ENCODE measurements around the gene CAPN8.
A peak's percentile ranks its signal among the peaks of the same experiment; 100 is the strongest.

CAPN8 gene

DNA sequence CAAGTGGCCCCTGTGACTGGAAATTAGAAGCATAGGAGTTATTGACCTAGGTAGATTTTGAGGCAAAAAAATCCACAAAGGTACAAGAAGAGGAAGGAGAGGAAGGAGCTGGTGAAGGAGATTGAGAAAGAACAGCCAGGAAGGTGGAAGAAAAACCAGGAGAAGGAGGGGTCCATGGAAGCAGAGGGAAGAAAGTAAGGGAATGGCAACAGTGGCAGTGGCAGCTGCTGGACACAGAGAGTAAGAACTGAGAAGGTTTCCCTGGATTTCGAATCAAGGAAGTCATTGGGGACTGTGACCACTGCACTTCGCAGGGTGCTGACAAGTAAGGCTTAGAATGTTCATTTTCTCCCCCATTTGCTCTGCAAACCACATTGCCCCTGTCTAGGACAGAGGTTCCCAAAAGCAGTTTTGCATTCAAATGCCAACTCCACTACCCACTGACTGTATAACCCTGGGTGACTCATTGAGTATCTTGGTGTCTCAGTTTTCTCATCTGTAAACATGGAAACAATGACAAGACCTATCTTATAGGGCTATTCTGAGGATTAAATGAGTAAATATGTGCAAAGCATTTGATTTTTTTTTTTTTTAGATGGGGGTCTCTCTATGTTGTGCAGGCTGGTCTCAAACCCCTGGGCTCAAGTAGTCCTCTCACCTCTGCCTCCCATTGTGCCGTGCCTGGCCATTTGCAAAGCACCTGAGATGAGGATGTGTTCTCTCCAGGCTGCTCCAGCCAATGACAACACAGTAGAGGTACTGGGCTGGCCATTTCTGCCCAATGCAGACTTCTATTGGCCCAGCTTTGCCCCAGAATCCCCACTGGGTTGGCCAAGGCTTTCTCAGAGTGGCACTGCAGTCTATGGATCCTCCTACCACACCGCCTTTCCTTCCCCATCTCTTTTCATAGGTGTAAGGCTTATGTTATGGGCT lies 37.5 kb upstream of the CAPN8 start:
- no peak for DNase-seq (ENCODE audit: low spot score)

DNA sequence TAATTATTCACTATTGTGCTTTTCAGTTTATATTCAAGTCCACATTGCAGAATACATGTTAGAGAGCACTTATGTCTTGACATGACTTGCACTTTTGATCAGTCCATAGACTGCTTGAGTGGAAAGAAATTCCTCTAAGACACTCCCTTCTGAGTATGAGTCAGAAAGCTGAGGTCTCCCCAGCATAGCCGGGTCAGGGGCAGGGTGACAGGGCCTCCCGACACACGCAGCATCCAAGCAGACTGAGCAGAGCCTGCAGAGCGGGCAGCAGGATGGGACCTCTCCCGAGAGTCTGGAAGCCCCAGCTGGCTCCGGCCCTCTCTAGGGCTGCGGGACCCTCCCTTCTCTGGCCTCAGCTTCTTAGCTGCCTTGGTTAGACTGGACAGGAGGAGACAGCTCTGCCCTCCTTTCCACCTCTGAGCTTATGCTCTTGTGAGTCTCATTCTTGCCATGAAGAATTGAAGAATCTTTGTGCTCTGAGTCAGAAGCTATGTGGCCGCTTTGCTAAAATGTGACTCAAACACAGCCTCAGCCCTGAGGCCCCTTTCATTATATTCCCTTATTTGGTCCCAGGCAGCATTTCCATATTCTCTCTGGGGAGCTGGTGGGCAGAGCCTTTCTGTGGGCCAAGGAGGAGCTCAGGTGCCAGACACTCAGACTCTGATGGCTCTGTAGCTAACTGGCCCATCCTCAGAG lies 35.6 kb upstream of the CAPN8 start:
- no peak for DNase-seq (ENCODE audit: low spot score)

DNA sequence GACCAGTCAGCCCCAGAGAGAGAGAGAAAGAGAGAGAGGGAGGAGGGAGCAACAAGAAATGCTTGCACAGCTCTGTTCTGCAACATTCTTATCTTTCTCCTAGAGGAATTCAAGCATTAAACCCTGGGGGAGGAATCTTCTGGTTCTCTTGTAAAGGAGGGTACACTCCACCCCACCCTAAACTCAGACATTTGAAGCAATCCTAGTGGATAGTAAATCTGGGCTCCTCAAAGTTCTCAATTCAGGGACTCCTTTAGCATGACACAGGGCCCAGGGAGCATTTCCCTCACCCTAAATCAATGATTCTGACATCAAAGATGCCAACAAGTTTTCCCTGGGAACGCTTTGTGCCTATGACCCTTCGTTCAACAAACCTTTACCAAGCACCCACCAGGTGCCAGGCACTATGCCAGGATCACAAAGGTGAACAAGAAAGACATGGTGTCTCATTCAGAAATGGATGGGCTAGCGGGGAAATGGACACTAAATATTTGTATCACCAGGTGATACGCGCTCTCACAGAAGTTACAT lies 35.0 kb upstream of the CAPN8 start:
- no peak for DNase-seq (ENCODE audit: low spot score)

DNA sequence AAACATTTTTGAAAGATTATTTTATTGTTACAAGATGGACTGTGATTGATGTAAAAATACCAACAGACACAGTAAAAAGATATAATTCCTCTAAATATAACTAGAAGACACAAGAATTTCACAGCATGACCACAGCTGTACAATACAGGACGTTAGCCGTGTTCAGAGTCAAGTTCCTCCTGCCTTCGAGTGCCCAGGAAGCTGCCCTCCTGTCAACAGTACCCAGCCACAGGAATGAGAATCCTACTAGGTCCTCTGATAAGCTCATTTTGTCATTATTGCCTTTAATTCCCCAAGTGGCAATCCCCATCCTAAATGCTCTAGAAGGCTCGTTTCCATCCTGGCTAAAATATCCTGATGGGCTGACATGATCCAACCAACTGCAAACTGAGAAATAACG lies 30.4 kb upstream of the CAPN8 start:
- DNase-seq (ENCODE audit: low spot score), result no peak

DNA sequence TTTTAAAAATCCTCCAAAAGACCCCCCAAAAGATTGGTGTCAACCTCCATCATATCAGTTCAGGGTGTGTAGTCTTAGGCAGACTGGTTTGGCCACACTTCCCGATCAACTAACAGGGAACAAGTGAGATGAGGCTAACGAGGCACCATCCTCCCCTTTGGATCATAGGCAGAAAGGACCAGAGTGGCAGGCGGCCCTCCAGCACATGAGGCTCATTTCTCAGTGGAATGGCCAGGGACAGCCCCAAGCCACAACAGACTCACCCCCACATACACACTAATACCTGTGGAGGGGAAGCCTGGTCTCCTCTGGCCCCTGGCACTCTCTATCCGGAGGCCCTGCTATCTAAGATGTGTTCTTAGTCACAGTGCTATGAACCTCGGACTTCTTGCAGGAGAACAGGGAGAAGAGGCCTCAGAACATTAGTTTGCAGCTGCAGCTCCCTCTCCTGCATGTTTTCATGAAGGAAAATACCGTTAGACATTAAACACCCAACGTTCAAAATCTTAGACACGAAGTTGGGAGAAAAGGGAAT lies 29.6 kb upstream of the CAPN8 start:
- no peak for DNase-seq (ENCODE audit: low spot score)

DNA sequence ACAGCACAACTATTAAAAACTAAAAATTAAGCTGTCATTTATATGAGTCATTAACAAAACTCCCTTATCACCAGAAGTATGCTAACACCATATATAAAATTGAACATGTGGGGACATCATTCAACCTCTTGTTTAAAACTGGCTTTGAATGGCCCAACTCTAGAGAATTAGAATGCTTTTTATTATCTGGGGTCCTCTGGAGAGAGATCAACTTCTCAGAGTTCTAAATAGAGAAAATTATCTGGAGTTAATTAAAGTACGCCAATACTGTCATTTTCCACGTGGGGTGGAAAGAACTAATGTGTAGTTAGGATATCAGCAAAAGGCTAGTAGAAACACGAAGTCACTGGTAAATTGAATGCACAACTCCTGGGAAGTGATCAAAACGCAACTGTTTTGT lies 25.6 kb upstream of the CAPN8 start:
- no peak for DNase-seq (ENCODE audit: low spot score)

DNA sequence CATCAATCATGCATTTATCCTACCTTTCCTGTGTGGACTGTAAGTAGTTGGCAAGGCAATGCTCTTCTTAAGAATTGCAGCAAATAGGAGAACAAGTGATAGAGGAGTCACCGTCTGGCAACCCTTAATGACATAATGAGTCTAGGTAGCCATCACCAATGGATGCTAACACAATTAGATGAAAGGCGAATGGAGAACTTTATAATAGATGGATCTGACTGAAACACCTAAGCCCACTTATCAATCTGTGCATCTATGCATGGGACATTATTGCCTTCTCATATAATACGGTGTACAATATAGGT lies 18.9 kb upstream of the CAPN8 start:
- DNase-seq (ENCODE audit: low spot score), result no peak

DNA sequence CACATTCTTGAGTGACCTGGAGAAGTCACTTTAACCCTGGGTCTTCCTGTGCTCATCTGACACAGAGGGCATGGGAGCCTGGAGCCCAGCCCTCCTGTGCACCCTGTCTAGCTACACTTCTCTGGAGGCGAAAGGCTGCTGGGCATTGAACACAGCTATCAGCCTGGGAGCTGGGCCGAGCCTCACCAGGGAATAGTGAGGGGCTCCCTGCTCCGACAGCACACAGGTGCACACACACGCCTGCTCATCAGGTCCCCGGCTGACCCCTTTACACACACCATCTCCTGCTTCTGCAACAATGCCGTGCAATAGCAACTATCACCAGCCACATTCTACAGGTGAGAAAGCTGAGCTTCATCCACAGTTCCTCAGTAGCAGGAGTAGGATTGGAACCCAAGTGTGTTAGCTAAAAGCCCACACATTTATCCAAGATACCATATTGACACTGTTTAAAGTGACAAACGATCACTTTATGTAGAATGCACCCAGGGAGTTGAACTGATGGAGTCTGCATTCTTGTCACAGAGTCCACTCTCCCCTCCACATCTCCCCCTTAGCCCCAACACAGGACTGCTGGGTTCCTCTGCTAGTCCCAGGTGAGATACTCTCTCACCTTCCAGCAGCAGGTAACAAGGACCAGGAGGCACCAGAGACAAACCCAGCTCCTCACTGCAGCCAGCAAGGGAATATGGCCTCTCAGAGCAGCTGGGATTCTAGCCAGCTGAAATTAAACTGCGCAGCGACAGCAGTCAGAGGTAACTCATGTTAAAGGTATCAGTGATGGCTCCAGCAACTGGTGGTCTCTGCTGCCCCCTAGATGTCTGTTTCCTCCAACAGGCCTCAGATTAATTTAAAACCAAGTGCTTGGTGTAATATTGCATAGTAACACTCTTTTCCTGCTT lies 18.3 kb upstream of the CAPN8 start:
- DNase-seq (ENCODE audit: low spot score), result peak; percentile 36

DNA sequence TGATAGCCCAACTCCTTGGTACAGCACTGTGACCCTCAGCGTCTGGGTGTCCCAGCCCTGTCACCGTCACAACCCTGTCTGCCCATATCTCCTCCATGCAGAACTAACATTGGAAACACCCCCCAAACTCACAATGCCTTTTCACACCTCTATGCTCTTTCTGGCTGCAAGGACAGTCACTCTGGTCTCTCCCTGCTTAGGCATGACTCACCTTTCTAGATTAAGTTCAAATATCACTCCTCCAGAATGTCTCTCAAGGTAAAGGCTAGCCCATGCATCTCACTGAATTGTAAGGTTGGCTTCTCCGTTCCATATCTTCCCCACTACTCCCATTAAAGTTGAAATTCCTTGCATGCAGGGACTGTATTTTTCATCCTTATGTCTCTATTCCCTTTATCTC lies 17.0 kb upstream of the CAPN8 start:
- DNase-seq (ENCODE audit: low spot score), result no peak

DNA sequence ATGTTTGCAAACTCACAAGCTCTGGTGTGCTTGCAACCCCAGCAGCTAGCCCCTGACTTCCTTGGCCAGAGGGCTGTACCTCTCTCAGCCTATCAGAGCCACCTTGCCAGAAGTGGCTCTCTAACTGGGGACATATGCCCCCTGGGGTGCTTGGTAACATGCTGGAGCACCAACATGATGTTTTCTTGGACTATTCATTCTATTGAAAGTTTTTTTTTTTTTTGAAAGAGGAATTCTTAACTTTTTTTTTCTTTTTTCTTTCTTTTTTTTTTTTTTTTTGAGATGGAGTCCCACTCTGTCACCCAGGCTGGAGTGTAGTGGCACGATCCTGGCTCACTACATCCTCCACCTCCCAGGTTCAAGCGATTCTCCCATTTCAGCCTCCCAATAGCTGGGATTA lies 14.7 kb upstream of the CAPN8 start:
- no peak for DNase-seq (ENCODE audit: low spot score)

DNA sequence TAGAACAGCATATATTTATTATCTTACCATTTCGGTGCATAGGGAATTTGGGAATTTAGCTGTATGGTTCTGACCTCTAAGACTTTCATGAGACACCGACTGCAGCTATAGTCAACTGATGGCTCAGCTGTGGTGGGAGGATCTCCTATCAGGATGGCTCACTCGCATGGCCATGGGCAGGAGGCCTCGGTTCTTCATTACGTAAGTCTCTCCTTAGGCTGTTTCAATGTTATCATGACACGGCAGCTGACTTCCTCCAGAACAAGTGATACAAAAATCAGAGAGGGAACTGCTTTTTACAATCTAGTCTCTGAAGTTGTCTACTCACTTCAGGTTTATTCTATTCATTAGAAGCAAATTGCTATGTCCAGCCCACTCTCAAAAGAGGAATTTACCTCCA lies 13.3 kb upstream of the CAPN8 start:
- DNase-seq (ENCODE audit: low spot score), result no peak

DNA sequence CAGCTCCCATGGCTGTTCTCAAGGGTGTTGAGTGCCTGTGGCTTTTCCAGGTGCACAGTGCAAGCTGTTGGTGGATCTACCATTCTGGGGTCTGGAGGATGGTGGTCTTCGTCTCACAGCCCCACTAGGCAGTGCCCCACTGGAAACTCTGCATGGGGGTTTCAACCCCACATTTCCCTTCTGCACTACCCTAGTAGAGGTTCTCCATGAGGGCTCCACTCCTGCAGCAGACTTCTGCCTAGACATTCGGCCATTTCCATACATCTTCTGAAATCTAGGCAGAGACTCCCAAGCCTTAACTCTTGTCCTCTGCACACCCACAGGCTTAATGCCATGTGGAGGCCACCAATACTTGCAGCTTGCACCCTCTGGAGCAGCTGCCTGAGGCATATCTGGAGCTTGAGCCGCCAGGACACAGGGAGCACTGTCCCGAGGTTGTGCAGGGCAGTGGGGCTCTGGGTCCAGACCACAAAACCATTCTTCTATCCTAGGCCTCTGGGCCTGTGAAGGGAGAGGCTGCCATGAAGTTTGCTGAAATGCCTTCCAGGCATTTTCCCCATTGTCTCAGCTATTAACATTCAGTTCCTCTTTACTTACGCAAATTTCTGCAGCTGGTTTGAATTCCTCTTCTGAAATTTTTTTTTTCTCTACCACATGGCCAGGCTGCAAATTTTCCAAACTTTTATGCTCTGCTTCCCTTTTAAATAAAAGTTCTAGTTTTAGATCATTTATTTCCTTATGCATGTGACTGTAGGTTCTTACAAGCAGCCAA lies 8.8 kb upstream of the CAPN8 start:
- no peak for DNase-seq (ENCODE audit: low spot score)

DNA sequence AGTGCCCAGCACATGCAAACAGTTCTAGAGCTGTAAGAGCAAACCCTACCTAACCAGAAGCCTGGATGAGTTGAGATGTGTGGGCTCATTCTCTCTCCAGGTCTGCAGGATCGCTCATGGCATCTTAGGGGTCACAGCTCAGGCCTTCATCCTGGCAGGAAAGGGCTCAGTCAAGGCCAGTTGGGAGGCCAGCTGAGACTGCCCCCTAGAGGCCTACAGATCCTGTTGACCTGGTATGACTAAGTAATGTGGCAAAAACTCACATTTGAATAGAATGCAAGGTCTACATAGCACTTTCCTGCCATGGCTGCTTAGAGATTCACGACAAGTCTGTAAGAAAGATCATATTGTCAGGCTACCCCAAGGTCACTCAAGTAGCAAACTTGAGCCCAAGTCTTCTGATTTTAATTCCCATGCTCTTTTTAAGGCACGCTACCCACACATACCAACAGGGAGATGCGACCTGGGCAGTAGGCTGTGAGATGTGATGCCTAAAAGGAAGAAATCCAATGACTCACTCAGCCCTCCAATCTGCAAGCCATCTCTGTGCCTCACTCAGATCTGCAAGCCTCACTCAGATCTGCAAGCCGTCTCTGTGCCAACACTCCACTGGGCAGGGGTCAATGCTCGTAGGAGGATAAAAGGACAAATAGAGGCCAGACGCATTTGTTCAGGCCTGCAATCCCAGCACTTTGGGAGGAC lies 5.1 kb upstream of the CAPN8 start:
- peak; percentile 24 for DNase-seq (ENCODE audit: low spot score)

DNA sequence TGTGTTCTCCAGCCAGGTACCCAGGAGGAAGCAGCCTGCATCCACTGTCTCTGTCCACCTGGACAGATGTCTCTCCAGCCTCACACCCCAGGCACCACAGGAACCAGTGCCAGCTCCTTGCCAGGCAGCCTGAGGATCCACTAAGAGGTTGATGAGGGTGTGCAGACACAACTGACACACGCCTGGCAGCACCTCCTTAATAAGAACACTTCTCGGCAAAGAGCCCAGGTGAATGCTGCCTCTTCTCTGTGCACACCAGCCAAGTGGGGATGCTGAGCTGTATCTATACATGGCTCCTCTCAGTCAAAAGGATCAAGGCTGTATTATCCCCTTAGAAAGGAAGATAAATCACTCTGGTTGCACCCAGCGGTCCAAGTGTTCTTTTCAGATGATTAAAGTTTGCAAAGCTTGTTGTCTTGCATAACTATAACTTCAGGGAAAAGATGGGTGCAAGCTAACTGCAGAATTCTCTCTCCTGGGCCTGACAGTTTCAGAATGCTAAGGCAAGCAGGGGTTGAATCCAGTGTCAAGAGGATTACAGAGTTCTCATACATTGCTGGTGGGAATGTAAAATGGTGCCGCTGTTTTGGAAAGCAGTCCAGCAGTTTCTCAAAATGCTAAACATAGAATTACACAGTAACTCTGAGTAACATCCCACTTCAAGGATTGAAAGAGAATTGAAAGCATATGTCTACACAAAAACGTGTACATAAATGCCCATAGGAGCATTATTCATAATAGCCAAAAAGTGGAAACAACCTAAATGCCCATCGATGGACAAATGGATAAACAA lies 3.7 kb upstream of the CAPN8 start:
- no peak for DNase-seq (ENCODE audit: low spot score)

DNA sequence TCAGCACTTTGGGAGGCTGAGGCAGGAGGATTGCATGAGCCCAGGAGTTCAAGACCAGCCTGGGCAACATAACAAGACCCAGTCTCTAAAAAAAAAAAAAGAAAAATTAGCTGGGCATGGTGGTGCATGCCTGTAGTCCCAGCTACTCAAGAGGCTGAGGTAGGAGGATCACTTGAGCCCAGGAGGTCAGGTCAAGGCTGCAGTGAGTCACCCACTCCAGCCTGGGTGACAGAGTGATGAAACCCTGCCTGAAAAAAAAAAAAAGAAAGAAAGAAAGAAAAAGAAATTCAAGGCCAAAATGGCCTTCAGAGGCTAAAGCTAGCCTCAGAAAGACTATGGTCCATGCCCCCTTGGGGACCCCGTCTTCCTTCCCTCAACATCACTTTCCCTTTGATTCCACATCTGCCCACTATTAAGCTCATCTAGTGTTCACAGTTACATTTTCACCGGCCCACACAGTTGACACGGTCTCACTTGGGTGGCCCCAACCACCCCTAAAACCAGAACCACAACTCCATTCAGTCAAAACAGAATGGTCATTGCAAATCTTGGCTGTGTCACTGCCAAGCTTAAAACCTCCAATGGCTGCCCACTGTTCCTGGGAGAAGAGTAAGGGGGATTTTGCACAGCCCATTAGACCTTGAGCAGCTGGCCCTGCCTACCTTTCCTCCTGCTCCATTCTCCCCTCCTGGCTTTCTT lies 2.1 kb upstream of the CAPN8 start:
- DNase-seq (ENCODE audit: low spot score), result no peak

DNA sequence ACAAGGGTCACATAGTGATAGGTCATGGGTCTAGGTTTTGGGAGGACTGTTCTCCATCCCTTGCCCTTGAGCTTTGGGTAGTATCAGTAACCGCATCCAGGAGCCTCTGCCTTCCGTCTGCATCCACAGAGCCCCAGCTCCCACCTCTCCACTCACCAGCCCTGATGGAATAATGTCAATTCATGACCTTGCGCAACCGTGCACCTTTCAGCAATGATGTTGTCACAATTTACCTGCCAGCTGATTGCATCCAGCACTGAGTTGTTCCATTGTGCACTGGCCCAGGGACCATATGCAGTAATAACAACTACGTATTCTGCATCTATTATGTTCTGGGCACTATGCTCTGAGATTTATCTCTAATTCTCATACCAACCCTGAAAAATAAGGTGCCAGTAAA lies 1.4 kb downstream of the CAPN8 start:
- DNase-seq (ENCODE audit: low spot score), result no peak

DNA sequence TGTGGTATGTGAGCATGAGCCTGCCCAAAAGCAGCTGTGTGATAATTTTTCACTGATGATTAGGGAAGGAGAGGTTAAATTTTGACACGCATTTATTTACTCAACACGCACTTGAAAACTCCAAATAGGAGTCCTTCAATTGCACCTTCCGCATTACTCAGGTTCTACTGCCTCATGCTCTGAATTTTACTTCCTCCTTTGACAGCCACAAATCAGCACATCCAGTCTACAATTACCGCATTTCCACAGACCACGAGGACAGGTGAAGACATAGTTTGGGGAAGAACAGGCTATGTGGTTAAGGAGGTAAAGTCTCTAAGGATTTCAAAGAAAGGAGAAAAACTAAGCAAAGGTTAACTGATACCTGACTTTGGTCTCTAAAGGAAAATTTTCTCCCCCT lies 2.6 kb downstream of the CAPN8 start:
- DNase-seq (ENCODE audit: low spot score), result no peak

DNA sequence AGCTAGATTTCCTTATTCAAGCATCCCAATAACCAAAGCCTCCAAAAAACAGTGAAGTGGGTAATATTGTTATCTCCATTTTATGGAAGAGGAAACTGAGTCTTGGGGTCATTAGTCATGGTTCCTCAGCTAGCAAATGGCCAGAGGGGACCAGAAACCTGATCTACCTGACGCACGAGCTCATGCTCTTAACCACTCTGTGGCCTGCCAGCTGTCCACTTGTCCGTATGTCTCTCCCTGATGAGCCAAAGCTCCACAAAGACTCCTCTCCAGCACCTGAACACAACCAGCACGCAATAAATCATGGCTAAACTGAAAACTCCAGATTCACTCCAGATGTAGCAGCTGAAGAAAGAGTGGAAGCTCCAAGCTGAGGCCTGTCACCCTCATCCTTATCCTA lies 5.8 kb downstream of the CAPN8 start:
- no peak for DNase-seq (ENCODE audit: low spot score)

DNA sequence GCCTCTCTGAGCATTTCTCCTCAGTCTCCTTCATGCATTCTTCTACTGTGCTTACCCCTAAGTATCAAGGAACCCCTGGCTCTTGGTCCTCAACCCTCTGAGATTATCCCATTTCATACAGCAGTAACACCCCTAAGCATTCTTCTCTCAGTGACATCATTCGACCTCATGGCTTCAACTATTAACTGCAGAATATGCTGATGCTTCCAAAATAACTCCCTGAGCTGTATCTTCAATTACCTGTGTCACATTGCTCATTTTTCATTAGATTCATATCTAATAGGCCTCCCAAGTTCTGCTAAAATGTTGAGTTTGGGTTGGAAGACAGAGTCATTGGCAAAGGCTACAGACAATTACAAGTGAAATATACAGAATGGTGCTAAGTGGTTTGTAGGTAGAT lies 7.5 kb downstream of the CAPN8 start:
- no peak for DNase-seq (ENCODE audit: low spot score)

Measured in activated CD4-positive, alpha-beta T cell treated with anti-CD3 and anti-CD28 coated beads, Interleukin-2, Interleukin-4, amounts not matched to agents 100 ng/mL and 50 ng/mL, durations not matched to agents 16 hours and 8 hours (primary cell).